ENCODE results near the gene ME3.

DNA sequence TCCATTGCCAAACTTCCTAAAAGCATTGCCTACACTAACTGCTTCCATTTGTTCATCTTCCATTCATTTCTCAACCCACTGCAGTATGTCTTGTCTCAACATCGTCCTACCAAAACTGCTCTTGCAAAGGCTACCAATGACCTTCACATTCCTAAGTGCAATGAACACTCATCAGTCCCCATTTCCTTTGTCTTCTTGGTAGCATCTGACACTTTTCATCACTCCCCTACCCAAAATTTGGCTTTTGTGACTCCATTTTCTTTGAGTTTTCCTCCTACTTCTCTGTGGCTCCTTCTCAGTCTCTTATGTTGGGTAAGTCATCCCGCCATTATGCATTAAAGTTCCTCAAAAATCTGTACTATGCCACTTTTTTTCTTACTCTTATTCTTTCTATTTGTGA is 162.3 kb downstream of the ME3 start:
- no peak for TF ChIP-seq CTCF (IDR thresholded peaks at IDR 0.05)
- TF ChIP-seq POLR2A (IDR thresholded peaks at IDR 0.05), result no peak

Measured in lower leg skin (tissue), 3 donors.